AG20443 (cell line): ENCODE measurements around the gene MDH2.
"Not testable (repeated sequence)": the region's sequence is repeated elsewhere in the genome, so short reads cannot be mapped to it uniquely, and the experiment has no call there.

ENCODE experiments used
- DNase-seq: peaks from one replicate; pipeline ENCODE4 v3.0.0; 2012; ENCODE audit warnings: low spot score, mixed read lengths

The MDH2 gene

GRCh38 chr7:76108540-76109233, 60.8 kb downstream of the MDH2 start:
- no peak for DNase-seq

- not testable (repeated sequence) for DNase-seq
These were observed 65.2 kb downstream of the MDH2 start for GRCh38 chr7:76113042-76113630.

- DNase-seq, result not testable (repeated sequence)
These were observed 66.8 kb downstream of the MDH2 start for GRCh38 chr7:76114742-76115141.
